HG03095 (cell line): Measurements from ENCODE around the gene ALCAM.

Source experiments
- ATAC-seq: cut with Tn5 transposase; IDR thresholded peaks from one replicate; pipeline ENCODE4 v1.9.1; 2021; ENCODE audit warnings: moderate library complexity; ENCODE audit not compliant: unreplicated experiment

The ALCAM gene

DNA sequence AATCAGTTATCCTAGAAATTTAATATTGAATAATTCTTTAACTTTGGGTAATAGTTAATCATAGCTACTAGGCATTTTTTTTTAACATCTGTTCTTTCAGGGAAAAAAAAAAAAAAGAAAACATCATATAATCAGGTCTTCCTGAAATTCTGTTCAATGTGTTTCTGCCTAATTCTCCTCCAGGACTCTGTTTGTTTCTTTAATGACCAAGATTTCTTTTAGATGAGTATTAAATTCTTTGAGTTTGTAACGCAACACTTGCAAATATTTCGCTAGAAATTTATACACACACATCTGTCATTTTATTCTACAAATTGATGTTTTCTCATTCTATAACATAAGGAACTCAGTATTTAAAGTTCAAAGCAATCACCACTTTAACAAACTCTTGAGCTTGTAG, 56.7 kb downstream of the ALCAM start:
- ATAC-seq: no peak

GRCh38 chr3:105424412-105425152, 57.9 kb downstream of the ALCAM start:
- no peak for ATAC-seq

- no peak for ATAC-seq
These were observed 58.4 kb downstream of the ALCAM start for GRCh38 chr3:105425153-105425502.

GRCh38 chr3:105427332-105427731, 60.6 kb downstream of the ALCAM start:
- ATAC-seq: no peak

DNA sequence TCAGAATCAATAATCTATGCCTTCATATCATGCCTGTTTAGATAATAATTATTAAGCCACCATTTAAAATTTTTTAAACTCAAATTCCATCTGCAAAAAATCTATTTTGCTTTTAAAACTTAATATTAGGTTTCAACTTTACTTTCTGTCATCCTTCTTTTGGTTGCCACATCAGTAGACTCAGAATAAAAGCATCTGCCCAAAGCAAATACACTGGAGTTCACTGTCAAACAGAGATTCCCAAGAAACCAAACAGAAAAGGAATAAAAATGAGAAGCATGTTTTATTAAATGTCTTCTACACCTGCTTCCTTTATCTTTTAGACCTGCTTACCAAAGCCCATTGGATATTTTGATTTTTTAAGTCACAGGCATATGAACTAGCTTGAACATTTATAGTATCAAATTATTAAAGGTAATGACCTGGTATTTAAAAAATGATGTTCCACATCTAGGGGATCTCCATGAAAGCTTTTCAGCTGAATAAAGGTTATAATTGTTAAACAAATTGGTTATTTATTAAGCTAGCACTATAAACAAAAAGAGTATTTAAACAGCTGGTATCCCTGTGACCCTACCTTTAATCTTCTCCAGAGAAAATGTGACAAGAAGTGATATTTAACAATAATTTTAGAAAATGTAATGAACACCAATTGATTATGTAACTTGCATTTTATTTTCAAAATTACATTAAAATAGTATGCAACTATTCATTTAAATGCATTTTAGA, 62.5 kb downstream of the ALCAM start:
- ATAC-seq: no peak

DNA sequence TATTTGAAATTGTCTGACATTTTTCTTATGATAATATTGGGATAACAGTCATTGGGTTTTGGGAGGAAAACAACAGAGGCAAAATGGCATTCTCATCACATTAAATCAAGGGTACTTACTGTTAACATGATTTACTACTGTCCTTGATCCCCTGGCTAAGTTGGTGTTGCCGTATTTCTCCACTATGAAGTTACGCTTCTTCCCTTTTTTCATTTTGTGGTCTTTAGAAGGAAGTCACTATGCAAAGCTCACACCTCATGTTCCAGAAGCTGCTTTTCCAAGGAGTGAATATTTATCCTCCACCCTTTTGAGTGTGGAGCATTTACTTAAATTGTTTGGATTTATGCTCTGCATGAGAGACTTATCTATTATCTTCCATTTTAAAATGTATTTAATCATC, 63.7 kb downstream of the ALCAM start:
- no peak for ATAC-seq

DNA sequence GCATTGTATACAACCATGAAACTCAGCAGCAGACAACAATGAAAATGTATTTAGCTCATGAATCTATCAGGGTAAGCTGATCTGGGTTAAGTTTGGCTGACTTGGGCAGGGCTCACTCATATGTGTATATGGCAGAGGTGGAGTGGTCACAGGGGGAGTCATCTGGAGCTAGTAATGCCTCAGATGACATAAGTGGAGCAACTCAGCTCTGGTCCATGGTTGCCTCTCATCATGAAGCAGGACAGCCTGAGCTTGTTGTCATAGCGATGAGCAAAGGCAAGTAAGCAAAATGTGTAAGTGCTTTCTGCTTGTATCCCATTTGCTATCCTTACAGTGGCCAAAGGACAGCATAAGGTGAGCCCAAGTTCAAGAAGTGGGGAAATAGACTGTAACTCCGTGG, 64.5 kb downstream of the ALCAM start:
- no peak for ATAC-seq

DNA sequence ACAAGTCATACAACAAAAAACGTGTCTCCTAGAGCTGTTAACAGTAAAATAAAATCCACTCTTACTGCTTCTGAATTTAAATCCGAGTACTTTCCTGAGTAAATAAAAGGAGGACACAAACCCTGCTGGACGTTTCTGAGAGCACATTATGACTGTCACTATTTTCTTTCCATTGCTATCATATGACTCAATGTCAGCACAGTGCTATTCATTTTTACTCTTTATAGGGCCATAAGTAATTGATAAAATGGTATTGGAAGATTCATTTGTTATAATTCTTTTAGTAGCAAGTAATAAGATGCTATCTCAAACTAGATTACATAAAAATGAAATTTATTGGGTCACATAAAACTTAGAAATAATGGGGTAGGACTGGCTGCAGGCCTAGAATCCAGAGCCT, 68.6 kb downstream of the ALCAM start:
- no peak for ATAC-seq

GRCh38 chr3:105436687-105437086, 70.0 kb downstream of the ALCAM start:
- no peak for ATAC-seq

DNA sequence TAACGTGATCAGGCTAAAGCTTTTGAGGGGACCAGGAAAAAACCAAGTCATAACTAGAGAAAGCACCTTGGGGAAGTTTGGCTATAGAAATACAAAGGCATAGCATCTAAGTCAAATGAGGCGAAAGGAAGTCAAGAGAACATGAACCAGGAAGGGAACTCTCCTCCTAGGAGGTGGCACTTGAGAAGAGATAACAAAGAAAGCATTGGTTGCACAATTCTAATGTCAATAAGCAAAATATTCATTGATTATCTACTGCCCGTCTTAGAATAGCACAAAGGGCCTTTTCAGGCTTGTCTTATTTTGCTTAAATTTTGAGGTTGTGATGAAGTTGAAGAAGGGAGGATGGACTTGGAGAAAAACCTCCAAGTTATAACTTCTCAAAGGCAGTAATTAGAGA, 73.4 kb downstream of the ALCAM start:
- ATAC-seq: no peak

- ATAC-seq: no peak
These were observed 78.0 kb downstream of the ALCAM start for GRCh38 chr3:105444725-105445124.

GRCh38 chr3:105448338-105448982, 81.8 kb downstream of the ALCAM start:
- ATAC-seq: no peak

GRCh38 chr3:105449414-105449813, 82.7 kb downstream of the ALCAM start:
- no peak for ATAC-seq

DNA sequence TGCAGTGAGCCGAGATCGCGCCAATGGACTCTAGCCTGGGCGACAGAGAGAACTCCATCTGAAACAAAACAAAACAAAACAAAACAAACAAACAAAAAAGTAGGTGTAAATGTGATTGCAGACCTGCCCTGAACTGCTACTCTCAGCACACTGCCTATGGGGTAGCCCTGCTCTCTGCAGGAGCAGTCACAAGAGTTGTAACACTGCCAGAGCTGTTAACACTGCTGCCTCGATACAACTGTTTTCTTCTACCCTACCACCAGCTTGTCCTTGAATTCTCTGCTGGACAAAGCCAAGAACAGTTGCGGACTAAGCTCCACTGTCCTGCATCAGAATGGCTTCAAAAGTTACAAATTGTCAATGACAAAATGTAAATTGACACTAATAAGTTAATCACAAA, 89.3 kb downstream of the ALCAM start:
- ATAC-seq: no peak

DNA sequence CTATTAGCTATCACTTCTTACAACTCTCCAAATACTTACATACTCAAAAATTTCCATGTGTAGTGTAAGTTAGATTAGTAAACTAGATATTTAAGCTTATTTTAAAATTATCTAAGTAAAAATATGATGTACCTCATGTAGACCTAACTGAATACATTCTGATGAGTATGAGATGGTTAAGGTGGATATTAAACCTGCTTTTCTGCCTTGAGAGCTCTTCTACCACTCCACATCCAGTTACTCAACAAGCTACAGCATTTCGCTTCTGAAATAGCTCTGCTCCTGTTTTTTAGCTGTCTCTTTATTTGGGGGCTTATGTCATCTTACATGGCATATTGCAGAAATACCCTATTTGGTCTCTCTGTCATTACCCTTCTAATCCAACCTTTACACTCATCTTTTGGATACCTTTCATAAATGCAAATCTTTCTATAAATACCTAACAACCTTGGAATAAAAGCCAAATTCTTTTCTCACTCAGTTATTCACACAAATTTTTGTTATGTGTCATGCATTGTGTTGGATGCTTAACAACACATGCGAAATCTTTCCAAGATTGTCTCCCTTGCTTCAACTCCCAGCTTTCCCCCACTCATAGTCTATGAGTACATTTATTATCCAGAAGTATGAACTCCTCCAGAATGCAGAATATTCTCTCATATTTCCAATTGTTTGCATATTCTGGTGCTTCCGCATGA, 92.0 kb downstream of the ALCAM start:
- ATAC-seq: no peak

GRCh38 chr3:105459566-105460290, 93.0 kb downstream of the ALCAM start:
- ATAC-seq: no peak

DNA sequence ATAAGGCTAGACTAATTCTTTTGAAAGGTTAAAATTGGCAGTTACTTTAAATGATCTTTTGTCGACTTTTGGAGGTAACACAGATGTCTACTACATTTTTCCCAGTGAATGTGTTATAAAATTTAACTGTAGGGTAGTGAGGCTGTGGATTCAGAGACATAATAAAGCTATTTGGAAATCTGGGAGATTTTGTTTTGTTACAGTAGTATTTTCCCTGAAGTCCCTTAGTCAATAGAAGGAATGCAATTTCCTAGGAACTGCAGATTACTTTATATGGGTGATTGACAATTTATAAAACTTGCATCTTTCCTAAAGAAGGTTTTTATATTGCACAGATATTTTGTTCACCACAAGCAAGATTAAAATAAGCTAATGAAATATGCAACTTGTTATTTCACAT, 96.9 kb downstream of the ALCAM start:
- ATAC-seq: no peak

GRCh38 chr3:105465251-105465853, 98.6 kb downstream of the ALCAM start:
- no peak for ATAC-seq

GRCh38 chr3:105466072-105466471, 99.4 kb downstream of the ALCAM start:
- ATAC-seq: no peak
